GM18909 (cell line): Measurements from ENCODE around the gene ABCB10.
A peak's percentile ranks its signal among the peaks of the same experiment; 100 is the strongest.
"Not testable (repeated sequence)": the region's sequence is repeated elsewhere in the genome, so short reads cannot be mapped to it uniquely, and the experiment has no call there.

Source experiments
- ATAC-seq: cut with Tn5 transposase; IDR thresholded peaks from one replicate; pipeline ENCODE4 v1.9.1; 2021; ENCODE audit warnings: mild to moderate bottlenecking; ENCODE audit not compliant: unreplicated experiment, poor library complexity

ABCB10 gene

DNA sequence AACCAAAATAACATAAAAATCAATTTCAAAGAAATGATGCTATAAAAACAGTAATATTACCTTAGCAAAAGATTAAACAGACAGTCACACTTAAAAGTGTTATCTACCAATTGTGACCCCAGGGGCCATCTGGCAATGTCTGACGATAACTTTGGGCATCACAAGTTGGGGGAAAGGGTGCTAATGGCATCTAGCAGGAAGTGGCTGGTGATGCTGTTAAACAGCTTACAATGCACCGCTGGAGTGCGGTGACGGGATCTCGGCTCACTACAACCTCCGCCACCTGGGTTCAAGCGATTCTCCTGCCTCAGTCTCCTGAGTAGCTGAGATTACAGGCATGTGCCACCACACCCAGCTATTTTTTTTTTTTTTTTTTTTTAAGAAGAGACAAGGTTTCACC, 78.0 kb downstream of the ABCB10 start:
- ATAC-seq: peak; percentile 42

GRCh38 chr1:229479660-229480399, 78.7 kb downstream of the ABCB10 start:
- peak; percentile 76 for ATAC-seq

DNA sequence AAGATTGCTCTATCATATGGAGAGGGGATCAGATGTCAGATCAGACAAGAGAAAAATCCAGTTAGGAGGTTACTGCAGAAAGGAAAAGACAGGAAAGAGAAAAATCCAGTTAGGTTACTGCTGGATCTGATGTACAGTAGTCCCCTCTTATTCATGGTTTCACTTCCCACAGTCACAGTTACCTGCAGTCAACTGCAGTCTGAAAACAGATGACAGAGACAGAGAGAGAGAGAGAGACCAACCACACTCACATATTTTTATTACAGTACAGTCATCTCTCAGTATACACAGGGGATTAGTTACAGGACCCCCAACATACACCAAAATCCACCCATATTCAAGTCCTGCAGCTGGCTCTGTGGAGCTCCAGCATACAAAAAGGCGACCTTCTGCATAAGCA, 79.7 kb downstream of the ABCB10 start:
- ATAC-seq: peak; percentile 64

- ATAC-seq: not testable (repeated sequence)
Measured at GRCh38 chr1:229475859-229476258, 82.6 kb downstream of the ABCB10 start.

DNA sequence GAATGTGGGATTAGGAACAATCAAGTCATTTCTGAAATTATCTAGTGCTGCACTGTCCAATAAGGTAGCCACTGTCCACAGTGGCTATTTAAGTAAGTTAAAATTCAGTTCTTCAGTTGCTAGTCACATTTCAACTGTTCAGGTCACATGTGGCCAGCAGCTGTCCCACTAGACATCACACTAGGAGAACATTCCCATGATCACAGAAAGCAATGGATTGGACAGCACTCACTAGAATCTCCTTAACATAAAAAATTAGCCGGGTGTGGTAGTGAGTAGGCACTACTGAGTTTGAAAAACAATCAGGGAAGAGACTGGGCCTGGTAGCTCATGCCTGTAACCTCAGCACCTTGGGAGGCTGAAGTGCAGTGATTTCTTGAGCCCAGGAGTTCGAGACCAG, 84.0 kb downstream of the ABCB10 start:
- ATAC-seq: no peak

- ATAC-seq: no peak
Measured at GRCh38 chr1:229471175-229471574, 87.3 kb downstream of the ABCB10 start.

DNA sequence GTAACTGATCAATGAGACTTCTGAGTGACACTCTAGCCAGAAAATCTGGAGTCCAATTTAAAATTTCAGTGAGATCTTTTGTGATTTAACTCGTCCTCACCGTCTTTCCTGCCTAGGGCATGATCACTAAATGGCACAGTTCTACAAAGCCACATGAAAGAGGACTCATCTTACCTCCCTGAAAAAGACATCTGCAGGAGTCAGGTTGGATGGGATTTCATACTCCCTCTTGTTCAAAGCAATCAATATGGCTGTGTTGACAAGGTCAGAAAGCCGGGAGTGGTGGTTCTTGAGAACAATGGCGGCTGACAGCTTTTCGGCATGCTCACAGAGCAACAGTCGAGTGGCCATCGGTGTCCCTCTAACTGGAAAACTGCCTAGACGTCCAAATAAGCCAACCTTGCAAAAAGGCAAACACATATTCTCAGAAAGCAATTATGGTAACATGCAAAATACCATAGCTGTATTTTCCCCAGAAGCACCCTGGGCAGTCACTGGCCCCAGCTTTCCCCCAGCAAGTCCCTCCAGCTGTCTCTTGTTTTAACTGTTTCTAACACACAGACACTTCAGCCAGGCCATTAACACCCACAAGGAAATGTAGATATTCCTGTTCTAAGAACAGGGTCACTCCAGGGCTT, 88.0 kb downstream of the ABCB10 start:
- ATAC-seq: no peak

GRCh38 chr1:229466887-229467286, 91.6 kb downstream of the ABCB10 start:
- no peak for ATAC-seq
